HUDEP-2 (cell line): ENCODE results near the gene RANBP2.
"Not testable (repeated sequence)": the region's sequence is repeated elsewhere in the genome, so short reads cannot be mapped to it uniquely, and the experiment has no call there.

Experiments used
- DNase-seq, 76 experiments: peaks; one replicate each; lab custom pipeline; 2025; ENCODE audit not compliant: unreplicated experiment in 76 of 76; lab: John Stamatoyannopoulos, UW

The RANBP2 gene

GRCh38 chr2:108767859-108768258 is 48.6 kb downstream of the RANBP2 start:
- DNase-seq: not testable (repeated sequence)

GRCh38 chr2:108776475-108776874 is 57.2 kb downstream of the RANBP2 start:
- DNase-seq: no peak

- no peak for DNase-seq
Measured at GRCh38 chr2:108778857-108779256, 59.6 kb downstream of the RANBP2 start.

- DNase-seq: no peak
Measured at GRCh38 chr2:108786008-108786353, 66.7 kb downstream of the RANBP2 start.

GRCh38 chr2:108786354-108787215 is 67.3 kb downstream of the RANBP2 start, which contains the start of gene CCDC138:
TSS of gene CCDC138 (plus strand) at chr2:108786771. CDS start at chr2:108786823, 52 bp downstream.
- DNase-seq: peak in 75 of 76 experiments; percentile 7 to 93 (median 84)

- peak in 1 of 76 experiments; percentile 16 for DNase-seq
Measured at GRCh38 chr2:108787216-108787541, 67.9 kb downstream of the RANBP2 start.

GRCh38 chr2:108803045-108803736 is 83.9 kb downstream of the RANBP2 start:
- DNase-seq: no peak

- no peak for DNase-seq
Measured at GRCh38 chr2:108805032-108805431, 85.8 kb downstream of the RANBP2 start.

- no peak for DNase-seq
Measured at GRCh38 chr2:108805782-108806181, 86.5 kb downstream of the RANBP2 start.

- DNase-seq: peak in 4 of 76 experiments; percentile 3 to 9 (median 4)
Measured at GRCh38 chr2:108806371-108807113, 87.3 kb downstream of the RANBP2 start.

- no peak for DNase-seq
Measured at GRCh38 chr2:108809936-108810335, 90.7 kb downstream of the RANBP2 start.

- no peak for DNase-seq
Measured at GRCh38 chr2:108810993-108811957, 92.0 kb downstream of the RANBP2 start.

GRCh38 chr2:108813732-108814131 is 94.5 kb downstream of the RANBP2 start:
- no peak for DNase-seq

- DNase-seq: no peak
Measured at GRCh38 chr2:108820482-108820881, 101.2 kb downstream of the RANBP2 start.

- DNase-seq: no peak
Measured at GRCh38 chr2:108823286-108823685, 104.0 kb downstream of the RANBP2 start.

- DNase-seq: peak in 22 of 76 experiments; percentile 5 to 61 (median 31)
Measured at GRCh38 chr2:108824316-108825070, 105.2 kb downstream of the RANBP2 start.

GRCh38 chr2:108825254-108825653 is 106.0 kb downstream of the RANBP2 start:
- peak in 27 of 76 experiments; percentile 4 to 72 (median 36) for DNase-seq

- DNase-seq: no peak
Measured at GRCh38 chr2:108825736-108826135, 106.5 kb downstream of the RANBP2 start.

- DNase-seq: no peak
Measured at GRCh38 chr2:108829578-108830310, 110.5 kb downstream of the RANBP2 start.
